GM18505 (cell line): ENCODE results near the gene DOCK9.

Source experiments
- ATAC-seq: cut with Tn5 transposase; IDR thresholded peaks from one replicate; pipeline ENCODE4 v1.9.1; 2021; ENCODE audit not compliant: unreplicated experiment
- POLR2A ChIP-seq: IDR thresholded peaks from 4 replicates; pipeline ENCODE4 v1.6.1; 2011; ENCODE audit warnings: borderline replicate concordance; ENCODE audit not compliant: insufficient read depth, insufficient read length; ENCODE audit errors: extremely low read depth

The DOCK9 gene

GRCh38 chr13:98979012-98979660, 1.3 kb upstream of the DOCK9 start:
- TF ChIP-seq POLR2A, result no peak
- ATAC-seq, result no peak

- ATAC-seq, result no peak
- no peak for TF ChIP-seq POLR2A
These were observed 416 bp upstream of the DOCK9 start for GRCh38 chr13:98978280-98978679.

- TF ChIP-seq POLR2A, result no peak
- ATAC-seq, result no peak
These were observed 923 bp downstream of the DOCK9 start for GRCh38 chr13:98976941-98977340.

GRCh38 chr13:98976338-98976737, 1.5 kb downstream of the DOCK9 start:
- ATAC-seq, result no peak
- TF ChIP-seq POLR2A, result no peak

- no peak for TF ChIP-seq POLR2A
- no peak for ATAC-seq
These were observed 2.0 kb downstream of the DOCK9 start for GRCh38 chr13:98975822-98976261.

- no peak for TF ChIP-seq POLR2A
- ATAC-seq, result no peak
These were observed 3.8 kb downstream of the DOCK9 start for GRCh38 chr13:98974053-98974452.

GRCh38 chr13:98972627-98973026, 5.2 kb downstream of the DOCK9 start:
- TF ChIP-seq POLR2A, result no peak
- ATAC-seq, result no peak

- TF ChIP-seq POLR2A, result no peak
- no peak for ATAC-seq
These were observed 5.8 kb downstream of the DOCK9 start for GRCh38 chr13:98972059-98972458.

- no peak for ATAC-seq
- TF ChIP-seq POLR2A, result no peak
These were observed 7.5 kb downstream of the DOCK9 start for GRCh38 chr13:98970330-98970729.

GRCh38 chr13:98967491-98967890, 10.4 kb downstream of the DOCK9 start:
- TF ChIP-seq POLR2A, result no peak
- ATAC-seq, result no peak

GRCh38 chr13:98966019-98966418, 11.8 kb downstream of the DOCK9 start:
- ATAC-seq, result no peak
- TF ChIP-seq POLR2A, result no peak

GRCh38 chr13:98965325-98965724, 12.5 kb downstream of the DOCK9 start:
- no peak for TF ChIP-seq POLR2A

GRCh38 chr13:98963917-98964316, 13.9 kb downstream of the DOCK9 start:
- TF ChIP-seq POLR2A, result no peak
- ATAC-seq, result no peak

More at GRCh38 chr13:98965325-98965724, 12.5 kb downstream of the DOCK9 start:
- no peak for ATAC-seq

GRCh38 chr13:98962901-98963590, 14.8 kb downstream of the DOCK9 start:
- no peak for TF ChIP-seq POLR2A
- ATAC-seq, result no peak
